AG09309 (cell line): ENCODE measurements around the gene TAF3.

Source experiments
- DNase-seq: peaks from one replicate; pipeline ENCODE4 v3.0.0-alpha.2; 2010; ENCODE audit warnings: low read depth
- H3K4me3 ChIP-seq: 2 replicates; pipeline ENCODE4 v1.5.1; 2011; ENCODE audit warnings: mild to moderate bottlenecking, low read depth, low read length, moderate library complexity; ENCODE audit not compliant: control insufficient read depth
- TF ChIP-seq, protein P1 (sequence below): IDR thresholded peaks from 2 replicates; pipeline ENCODE4 v1.5.1; 2011; ENCODE audit warnings: mild to moderate bottlenecking, low read depth, low read length, inconsistent platforms; ENCODE audit not compliant: insufficient read depth, control insufficient read depth; ENCODE audit errors: missing control alignments

TAF3 gene

DNA sequence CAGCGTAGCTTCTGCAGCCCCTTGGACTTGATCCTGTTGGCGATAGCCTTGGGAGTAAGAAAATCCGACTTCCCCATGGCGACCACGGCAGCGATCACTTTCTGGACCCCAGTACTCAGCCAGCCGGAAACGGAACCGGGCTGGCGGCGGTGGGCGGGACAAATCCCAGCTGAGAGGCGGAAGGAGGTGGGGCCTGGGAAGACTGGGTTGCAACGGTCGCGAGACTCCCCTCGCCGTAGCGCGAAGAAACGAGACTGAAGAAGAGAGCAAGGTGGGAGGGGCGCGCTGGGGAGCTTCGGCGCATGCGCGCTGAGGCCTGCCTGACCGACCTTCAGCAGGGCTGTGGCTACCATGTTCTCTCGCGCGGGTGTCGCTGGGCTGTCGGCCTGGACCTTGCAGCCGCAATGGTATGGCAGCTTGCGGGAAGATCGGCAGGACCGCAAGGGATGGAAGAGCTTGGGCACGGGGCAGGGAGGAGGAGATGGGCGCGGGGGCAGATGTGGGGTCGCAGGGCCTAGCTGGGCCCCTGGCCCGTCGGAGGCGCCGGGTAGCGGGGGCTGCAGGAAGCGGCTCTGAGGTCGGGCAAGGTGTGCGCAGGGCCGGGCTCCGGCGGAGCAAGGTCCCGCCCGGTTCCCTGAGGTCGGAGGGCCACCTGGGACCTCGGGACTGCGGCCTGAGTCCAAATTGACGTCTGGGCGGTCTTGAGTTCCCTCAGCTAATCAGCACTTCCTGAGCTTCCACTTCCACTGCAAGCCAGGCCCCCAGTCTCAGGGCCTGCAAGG is 30.3 kb upstream of the TAF3 start, which contains the start of the genes ATP5F1C and KIN:
TSS of gene ATP5F1C (plus strand) at position 321 of the 782 bp plus-strand sequence. CDS start at position 352, 31 bp downstream.
TSS of gene KIN (minus strand) at position 137 of the 782 bp plus-strand sequence. CDS start at position 77, 60 bp downstream.
- peak within 1 kb of the TSS; percentile 91 for H3K4me3 ChIP-seq
- TF ChIP-seq, protein P1, sequence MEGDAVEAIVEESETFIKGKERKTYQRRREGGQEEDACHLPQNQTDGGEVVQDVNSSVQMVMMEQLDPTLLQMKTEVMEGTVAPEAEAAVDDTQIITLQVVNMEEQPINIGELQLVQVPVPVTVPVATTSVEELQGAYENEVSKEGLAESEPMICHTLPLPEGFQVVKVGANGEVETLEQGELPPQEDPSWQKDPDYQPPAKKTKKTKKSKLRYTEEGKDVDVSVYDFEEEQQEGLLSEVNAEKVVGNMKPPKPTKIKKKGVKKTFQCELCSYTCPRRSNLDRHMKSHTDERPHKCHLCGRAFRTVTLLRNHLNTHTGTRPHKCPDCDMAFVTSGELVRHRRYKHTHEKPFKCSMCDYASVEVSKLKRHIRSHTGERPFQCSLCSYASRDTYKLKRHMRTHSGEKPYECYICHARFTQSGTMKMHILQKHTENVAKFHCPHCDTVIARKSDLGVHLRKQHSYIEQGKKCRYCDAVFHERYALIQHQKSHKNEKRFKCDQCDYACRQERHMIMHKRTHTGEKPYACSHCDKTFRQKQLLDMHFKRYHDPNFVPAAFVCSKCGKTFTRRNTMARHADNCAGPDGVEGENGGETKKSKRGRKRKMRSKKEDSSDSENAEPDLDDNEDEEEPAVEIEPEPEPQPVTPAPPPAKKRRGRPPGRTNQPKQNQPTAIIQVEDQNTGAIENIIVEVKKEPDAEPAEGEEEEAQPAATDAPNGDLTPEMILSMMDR, result no peak
- peak; percentile 82 for DNase-seq

DNA sequence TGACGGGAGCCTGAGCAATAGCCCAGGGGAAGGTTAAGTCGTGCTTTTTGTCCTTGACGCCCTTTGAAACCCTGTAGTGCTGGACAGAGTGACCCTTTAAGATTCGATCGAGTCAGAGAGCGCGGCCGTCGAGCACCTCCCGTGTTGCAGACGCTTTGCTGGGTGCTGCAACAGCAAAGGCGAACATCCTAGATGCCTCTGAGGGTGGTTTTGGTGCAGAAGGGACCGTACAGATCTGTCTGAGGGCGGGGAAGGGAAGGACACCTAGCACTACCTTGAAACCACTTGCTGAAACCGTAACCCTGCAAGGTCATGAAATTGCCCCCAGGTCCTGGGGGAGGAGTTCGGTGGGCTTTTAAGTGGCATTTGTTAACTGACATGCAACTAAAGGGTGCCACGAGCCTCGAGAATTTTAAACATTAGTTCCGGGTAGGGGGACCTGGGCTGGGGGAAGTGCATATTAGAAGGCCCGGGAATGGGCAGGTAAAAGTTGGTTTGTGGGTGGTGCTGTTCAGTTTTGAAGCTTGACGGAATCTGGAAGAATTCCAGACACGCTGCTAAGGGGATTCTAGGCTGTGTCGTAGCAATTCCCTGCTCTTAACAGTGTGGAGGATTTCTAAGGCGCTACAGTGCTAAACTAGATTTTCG is 29.5 kb upstream of the TAF3 start:
- H3K4me3 ChIP-seq, result peak overlapping the region; percentile 91
- no peak for DNase-seq
- TF ChIP-seq, protein P1, result no peak

DNA sequence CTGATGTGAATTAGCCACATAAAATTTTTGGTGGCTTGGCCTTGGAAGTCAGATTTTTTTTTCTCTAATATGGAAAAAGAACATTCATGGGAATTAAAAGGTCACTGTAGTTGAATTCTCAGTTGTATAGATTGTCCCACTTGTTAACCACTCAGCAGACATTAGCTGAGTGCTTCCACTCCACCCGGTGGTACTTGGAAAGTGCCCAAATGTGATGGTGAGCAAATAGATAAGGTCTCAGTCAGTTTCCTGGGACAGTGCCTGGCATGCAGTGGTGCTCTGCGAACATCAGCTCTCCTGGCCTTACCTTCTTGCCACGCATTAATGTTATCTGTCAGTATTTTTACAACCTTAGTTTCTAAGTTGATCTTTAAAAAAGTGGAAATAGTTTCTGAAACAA is 28.9 kb upstream of the TAF3 start:
- TF ChIP-seq, protein P1, result no peak
- peak overlapping the region; percentile 91 for H3K4me3 ChIP-seq
- no peak for DNase-seq

DNA sequence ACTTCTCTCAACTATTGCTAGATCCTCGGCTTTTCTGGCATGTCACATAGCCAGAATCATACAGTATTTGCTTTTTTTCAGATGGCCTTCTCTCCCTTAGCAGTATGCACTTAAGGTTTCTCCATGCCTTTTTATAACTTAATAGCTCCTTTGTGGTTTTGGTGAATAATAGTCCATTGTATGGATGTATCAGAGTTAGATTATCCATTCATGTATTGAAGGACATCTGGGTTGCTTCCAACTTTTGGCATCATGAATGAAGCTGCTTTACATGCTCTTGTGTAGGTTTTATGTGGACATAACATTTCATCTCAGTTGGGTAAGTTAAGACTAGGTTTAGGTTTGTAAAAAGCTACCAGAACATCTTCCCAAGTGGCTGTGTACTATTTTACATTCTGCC is 25.8 kb upstream of the TAF3 start:
- H3K4me3 ChIP-seq, result no peak overlapping the region
- no peak for DNase-seq
- TF ChIP-seq, protein P1, result no peak

DNA sequence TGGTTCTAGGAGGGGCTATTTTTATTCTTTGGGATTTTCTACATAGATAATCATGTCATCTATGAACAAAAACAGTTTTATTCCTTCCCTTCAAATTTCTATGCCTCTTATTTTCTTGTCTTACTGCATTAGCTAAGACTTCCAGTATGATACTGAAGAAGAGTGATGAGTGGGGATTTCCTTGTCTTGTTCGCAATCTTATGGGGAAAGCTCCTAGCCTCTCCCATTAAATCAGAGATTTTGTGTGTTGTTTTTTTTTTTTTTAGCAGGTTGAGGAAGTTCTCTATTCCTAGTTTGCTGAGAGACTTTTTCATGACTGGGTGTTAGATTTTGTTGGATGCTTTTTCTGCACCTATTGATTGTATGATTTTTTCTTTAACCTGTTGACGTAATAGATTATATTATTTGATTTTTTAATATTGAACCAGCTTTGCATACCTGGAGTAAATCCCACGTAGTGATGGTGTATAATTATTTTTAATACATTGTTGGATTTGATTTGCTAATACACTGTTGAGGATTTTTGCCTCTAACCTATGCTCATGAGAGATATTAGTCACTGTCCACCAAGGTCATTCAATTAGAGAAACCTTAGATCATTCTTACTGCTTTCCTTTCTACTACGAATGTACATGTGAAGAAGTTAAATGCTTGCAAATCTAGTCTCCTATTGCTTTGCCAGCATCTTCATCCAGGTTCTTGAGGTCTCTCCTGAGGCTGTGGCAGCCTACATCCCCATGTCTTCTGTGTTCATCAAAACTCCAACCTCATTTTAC is 23.9 kb upstream of the TAF3 start:
- TF ChIP-seq, protein P1, result no peak
- no peak for DNase-seq
- H3K4me3 ChIP-seq, result no peak overlapping the region

DNA sequence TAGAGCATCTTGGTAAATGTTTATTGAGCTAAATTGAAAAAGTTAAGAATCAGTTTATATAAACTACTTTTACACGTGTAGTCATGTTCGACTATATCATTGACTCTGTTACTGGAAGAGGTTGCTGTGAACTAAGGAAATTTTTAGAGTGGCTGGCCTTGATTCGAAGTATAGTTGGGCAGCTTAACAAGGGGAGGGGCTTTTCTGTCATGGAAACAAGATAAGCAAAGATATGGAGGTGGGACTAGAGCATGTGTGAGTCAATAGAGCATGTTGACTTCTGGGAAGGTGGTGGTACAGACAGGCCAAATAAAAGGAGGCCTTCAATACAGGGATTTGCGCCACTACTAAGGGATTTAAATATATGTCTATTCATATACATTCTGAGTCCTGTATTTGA is 22.7 kb upstream of the TAF3 start:
- DNase-seq, result no peak
- no peak overlapping the region for H3K4me3 ChIP-seq
- TF ChIP-seq, protein P1, result no peak
